SK-N-SH treated with all-trans-retinoic acid at 6 μM for 48 hours (cell line): Measurements from ENCODE around the gene DAD1.

Experiments used
- ATAC-seq: fragments of 200-7000 bp; cut with Tn5 transposase; 3 replicates; pipeline ENCODE4 v1.9.1; 2020; ENCODE audit warnings: mild to moderate bottlenecking, moderate library complexity
- ARNTL ChIP-seq: fragments of 450-650 bp; formaldehyde crosslinking; IDR thresholded peaks from 2 replicates; pipeline ENCODE4 v1.5.0; 2020; ENCODE audit warnings: low read depth, mild to moderate bottlenecking, moderate library complexity, borderline replicate concordance
- BACH2 ChIP-seq: fragments of 250-450 bp; sonication (Bioruptor Pico); IDR thresholded peaks from 2 replicates; pipeline ENCODE4 v1.9.0; 2021; ENCODE audit warnings: mild to moderate bottlenecking, borderline replicate concordance
- CSDC2 ChIP-seq: fragments of 250-450 bp; sonication (Bioruptor Pico); IDR thresholded peaks from 2 replicates; pipeline ENCODE4 v1.5.0; 2020; ENCODE audit warnings: mild to moderate bottlenecking, moderate library complexity
- ESRRG ChIP-seq: fragments of 250-450 bp; sonication (Bioruptor Pico); IDR thresholded peaks from 2 replicates; pipeline ENCODE4 v1.6.1; 2021; ENCODE audit warnings: mild to moderate bottlenecking
- GLIS3 ChIP-seq: fragments of 250-450 bp; sonication (Bioruptor Pico); IDR thresholded peaks from 2 replicates; pipeline ENCODE4 v1.5.0; 2020; ENCODE audit warnings: mild to moderate bottlenecking, moderate library complexity
- ISL1 ChIP-seq: fragments of 250-450 bp; sonication (Bioruptor Pico); IDR thresholded peaks from 2 replicates; pipeline ENCODE4 v2.1.2; 2022; ENCODE audit warnings: mild to moderate bottlenecking, moderate library complexity
- POU6F1 ChIP-seq: fragments of 250-450 bp; sonication (Bioruptor Pico); IDR thresholded peaks from 2 replicates; pipeline ENCODE4 v1.8.0; 2021; ENCODE audit warnings: low read depth, mild to moderate bottlenecking, moderate library complexity, borderline replicate concordance
- PPARA ChIP-seq: fragments of 250-450 bp; sonication (Bioruptor Pico); IDR thresholded peaks from 2 replicates; pipeline ENCODE4 v1.5.0; 2020; ENCODE audit warnings: mild to moderate bottlenecking, borderline replicate concordance
- RARB ChIP-seq: fragments of 250-450 bp; sonication (Bioruptor Pico); IDR thresholded peaks from 2 replicates; pipeline ENCODE4 v1.8.0; 2021; ENCODE audit warnings: mild to moderate bottlenecking, moderate library complexity
- SNAI2 ChIP-seq: fragments of 250-450 bp; sonication (Bioruptor Pico); IDR thresholded peaks from 2 replicates; pipeline ENCODE4 v1.5.0; 2020; ENCODE audit warnings: mild to moderate bottlenecking, moderate library complexity
- TCF4 ChIP-seq: fragments of 250-450 bp; sonication (Bioruptor Pico); IDR thresholded peaks from 2 replicates; pipeline ENCODE4 v1.8.0; 2021; ENCODE audit warnings: mild to moderate bottlenecking, moderate library complexity, borderline replicate concordance
- TOX ChIP-seq: fragments of 250-450 bp; sonication (Bioruptor Pico); IDR thresholded peaks from 2 replicates; pipeline ENCODE4 v1.8.0; 2021; ENCODE audit warnings: mild to moderate bottlenecking, moderate library complexity, borderline replicate concordance
- TSHZ2 ChIP-seq: fragments of 250-450 bp; sonication (Bioruptor Pico); IDR thresholded peaks from 2 replicates; pipeline ENCODE4 v1.5.0; 2020; ENCODE audit warnings: mild to moderate bottlenecking, moderate library complexity
- ZC3H10 ChIP-seq: fragments of 250-450 bp; sonication (Bioruptor Pico); IDR thresholded peaks from 2 replicates; pipeline ENCODE4 v1.5.1; 2021; ENCODE audit warnings: mild to moderate bottlenecking, moderate library complexity
- ZFP3 ChIP-seq: fragments of 250-450 bp; sonication (Bioruptor Pico); IDR thresholded peaks from 2 replicates; pipeline ENCODE4 v1.5.0; 2020; ENCODE audit warnings: mild to moderate bottlenecking, moderate library complexity
- ZFP30 ChIP-seq: fragments of 450-650 bp; formaldehyde crosslinking; IDR thresholded peaks from 2 replicates; pipeline ENCODE4 v1.5.0; 2022; ENCODE audit warnings: mild to moderate bottlenecking, moderate library complexity
- ZNF565 ChIP-seq: fragments of 450-650 bp; formaldehyde crosslinking; conservative IDR thresholded peaks from 2 replicates; pipeline ENCODE4 v1.5.0; 2020; ENCODE audit warnings: low read depth, mild to moderate bottlenecking, moderate library complexity
- ZNF70 ChIP-seq: fragments of 450-650 bp; formaldehyde crosslinking; IDR thresholded peaks from 2 replicates; pipeline ENCODE4 v1.5.0; 2020; ENCODE audit warnings: mild to moderate bottlenecking, moderate library complexity
- ZNF8 ChIP-seq: fragments of 450-650 bp; formaldehyde crosslinking; IDR thresholded peaks from 2 replicates; pipeline ENCODE4 v1.5.0; 2020; ENCODE audit warnings: mild to moderate bottlenecking, moderate library complexity
- TF ChIP-seq, protein P1 (sequence below): fragments of 250-450 bp; sonication (Bioruptor Pico); IDR thresholded peaks from 2 replicates; pipeline ENCODE4 v1.8.0; 2020; ENCODE audit warnings: mild to moderate bottlenecking, moderate library complexity, borderline replicate concordance
- TF ChIP-seq, protein P2 (sequence below): fragments of 250-450 bp; sonication (Bioruptor Pico); IDR thresholded peaks from 2 replicates; pipeline ENCODE4 v1.5.1; 2020; ENCODE audit warnings: low read depth, mild to moderate bottlenecking, moderate library complexity

Gene DAD1

DNA sequence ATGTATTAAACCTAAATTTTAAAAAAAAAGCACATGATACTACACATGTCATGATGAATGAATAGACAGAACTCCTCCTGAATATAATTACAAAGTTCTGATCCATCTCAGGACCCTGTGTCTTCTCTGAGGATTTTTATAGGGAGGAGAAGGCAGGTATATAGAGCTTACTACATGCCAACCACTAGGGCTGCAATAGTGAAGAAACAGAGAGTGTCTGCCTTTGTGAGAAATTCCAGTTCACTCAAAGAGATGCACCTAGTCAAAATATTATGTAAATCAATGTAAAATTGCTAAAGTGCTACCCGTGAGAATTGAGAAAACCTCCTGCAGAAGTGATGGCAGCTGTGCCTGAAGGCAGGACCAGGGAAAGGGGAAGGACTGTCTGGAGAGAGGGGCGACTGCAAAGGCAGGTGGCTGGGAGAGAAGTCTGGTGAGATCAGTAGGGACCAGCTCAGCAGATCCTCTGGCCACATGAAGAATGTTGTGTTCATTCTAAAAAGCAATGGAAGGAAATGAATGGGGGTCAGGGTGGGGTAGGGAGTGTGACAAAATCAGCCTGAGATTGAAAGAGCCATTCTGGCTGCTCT is 24.2 kb upstream of the DAD1 start:
- TF ChIP-seq GLIS3 (CRISPR knock-in tag), result no peak
- TF ChIP-seq, protein P1, sequence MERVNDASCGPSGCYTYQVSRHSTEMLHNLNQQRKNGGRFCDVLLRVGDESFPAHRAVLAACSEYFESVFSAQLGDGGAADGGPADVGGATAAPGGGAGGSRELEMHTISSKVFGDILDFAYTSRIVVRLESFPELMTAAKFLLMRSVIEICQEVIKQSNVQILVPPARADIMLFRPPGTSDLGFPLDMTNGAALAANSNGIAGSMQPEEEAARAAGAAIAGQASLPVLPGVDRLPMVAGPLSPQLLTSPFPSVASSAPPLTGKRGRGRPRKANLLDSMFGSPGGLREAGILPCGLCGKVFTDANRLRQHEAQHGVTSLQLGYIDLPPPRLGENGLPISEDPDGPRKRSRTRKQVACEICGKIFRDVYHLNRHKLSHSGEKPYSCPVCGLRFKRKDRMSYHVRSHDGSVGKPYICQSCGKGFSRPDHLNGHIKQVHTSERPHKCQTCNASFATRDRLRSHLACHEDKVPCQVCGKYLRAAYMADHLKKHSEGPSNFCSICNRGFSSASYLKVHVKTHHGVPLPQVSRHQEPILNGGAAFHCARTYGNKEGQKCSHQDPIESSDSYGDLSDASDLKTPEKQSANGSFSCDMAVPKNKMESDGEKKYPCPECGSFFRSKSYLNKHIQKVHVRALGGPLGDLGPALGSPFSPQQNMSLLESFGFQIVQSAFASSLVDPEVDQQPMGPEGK (CRISPR knock-in tag), result no peak
- TF ChIP-seq TSHZ2 (CRISPR knock-in tag), result no peak
- no peak for TF ChIP-seq TCF4 (CRISPR knock-in tag)
- TF ChIP-seq POU6F1 (CRISPR knock-in tag), result no peak
- ATAC-seq, result peak; percentile 35; the same call in 2 of the 3 replicates

DNA sequence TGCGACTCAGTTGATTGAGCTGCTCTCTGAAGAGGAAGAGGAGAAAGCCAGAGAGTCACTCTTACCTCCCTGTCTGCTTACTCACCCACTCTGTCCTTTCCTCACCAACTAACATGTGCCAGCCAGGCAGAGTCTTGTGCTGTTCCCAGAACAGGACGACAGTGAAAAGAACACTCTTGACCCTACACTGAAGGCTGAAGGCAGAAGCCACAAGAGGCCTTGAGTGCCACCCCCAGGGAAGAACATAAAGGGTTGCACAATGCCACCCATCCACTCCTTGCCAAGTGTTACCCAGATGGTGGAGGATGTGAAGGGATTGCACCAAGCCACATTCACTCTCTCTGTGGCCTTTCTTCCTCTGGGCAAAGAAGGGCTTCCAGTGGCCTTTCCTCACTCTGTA is 21.9 kb upstream of the DAD1 start:
- TF ChIP-seq, protein P2, sequence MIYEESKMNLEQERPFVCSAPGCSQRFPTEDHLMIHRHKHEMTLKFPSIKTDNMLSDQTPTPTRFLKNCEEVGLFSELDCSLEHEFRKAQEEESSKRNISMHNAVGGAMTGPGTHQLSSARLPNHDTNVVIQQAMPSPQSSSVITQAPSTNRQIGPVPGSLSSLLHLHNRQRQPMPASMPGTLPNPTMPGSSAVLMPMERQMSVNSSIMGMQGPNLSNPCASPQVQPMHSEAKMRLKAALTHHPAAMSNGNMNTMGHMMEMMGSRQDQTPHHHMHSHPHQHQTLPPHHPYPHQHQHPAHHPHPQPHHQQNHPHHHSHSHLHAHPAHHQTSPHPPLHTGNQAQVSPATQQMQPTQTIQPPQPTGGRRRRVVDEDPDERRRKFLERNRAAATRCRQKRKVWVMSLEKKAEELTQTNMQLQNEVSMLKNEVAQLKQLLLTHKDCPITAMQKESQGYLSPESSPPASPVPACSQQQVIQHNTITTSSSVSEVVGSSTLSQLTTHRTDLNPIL (CRISPR knock-in tag), result no peak
- no peak for TF ChIP-seq CSDC2 (CRISPR knock-in tag)
- TF ChIP-seq, protein P1 (CRISPR knock-in tag), result no peak
- no peak for TF ChIP-seq BACH2 (CRISPR knock-in tag)
- TF ChIP-seq ZNF565 (CRISPR knock-in tag), result no peak
- TF ChIP-seq ZFP3 (CRISPR knock-in tag), result no peak
- no peak for TF ChIP-seq GLIS3 (CRISPR knock-in tag)
- no peak for TF ChIP-seq TOX (CRISPR knock-in tag)
- no peak for TF ChIP-seq ZNF70
- TF ChIP-seq ARNTL (CRISPR knock-in tag), result no peak
- TF ChIP-seq ZFP30 (CRISPR knock-in tag), result no peak
- ATAC-seq, result no peak

GRCh38 chr14:22607291-22607690 is 18.3 kb upstream of the DAD1 start:
- no peak for TF ChIP-seq RARB (CRISPR knock-in tag)
- no peak for ATAC-seq

- no peak for ATAC-seq
Measured at GRCh38 chr14:22606380-22606779, 17.4 kb upstream of the DAD1 start.

More at GRCh38 chr14:22606380-22606779, 17.4 kb upstream of the DAD1 start:
- TF ChIP-seq PPARA (CRISPR knock-in tag) (no peak), ESRRG (CRISPR knock-in tag) (no peak), SNAI2 (no peak), TSHZ2 (CRISPR knock-in tag) (no peak), TCF4 (CRISPR knock-in tag) (no peak), BACH2 (CRISPR knock-in tag) (no peak), RARB (CRISPR knock-in tag) (no peak), ARNTL (CRISPR knock-in tag) (no peak), TOX (CRISPR knock-in tag) (no peak), ZNF70 (no peak), ISL1 (no peak), ZC3H10 (CRISPR knock-in tag) (no peak), CSDC2 (CRISPR knock-in tag) (no peak), GLIS3 (CRISPR knock-in tag) (no peak), ZFP3 (CRISPR knock-in tag) (no peak), ZNF8 (CRISPR knock-in tag) (no peak)
- TF ChIP-seq, protein P2 (CRISPR knock-in tag), result no peak
